Chondrocyte (in vitro differentiated cells): Measurements from ENCODE around the gene AP3B2. TPM values are rescaled to one million over a fixed set of nuclear protein-coding genes. Genes with fewer than 3 reads are reported as not detected.

ENCODE experiments used
- DNase-seq: peaks from one replicate; pipeline ENCODE4 v3.0.0; 2021; ENCODE audit warnings: mixed read lengths, low spot score
- H3K27ac Mint-ChIP-seq: one replicate; pipeline ENCODE4 v1.8.0; 2021; ENCODE audit warnings: mild to moderate bottlenecking, moderate library complexity, mixed read lengths; ENCODE audit not compliant: unreplicated experiment
- H3K27me3 Mint-ChIP-seq: 2 replicates; pipeline ENCODE4 v1.8.0; 2021; ENCODE audit warnings: low read depth, mixed read lengths
- H3K36me3 Mint-ChIP-seq: 2 replicates; pipeline ENCODE4 v1.8.0; 2021; ENCODE audit warnings: low read depth, mixed read lengths
- H3K4me1 Mint-ChIP-seq: 2 replicates; pipeline ENCODE4 v1.8.0; 2021; ENCODE audit warnings: low read depth, mild to moderate bottlenecking, mixed read lengths
- H3K4me3 Mint-ChIP-seq: one replicate; pipeline ENCODE4 v1.8.0; 2021; ENCODE audit warnings: mild to moderate bottlenecking, moderate library complexity, mixed read lengths; ENCODE audit not compliant: unreplicated experiment
- H3K9me3 Mint-ChIP-seq: 2 replicates; pipeline ENCODE4 v1.8.0; 2021; ENCODE audit warnings: low read depth, mixed read lengths
- CTCF ChIP-seq: fragments of 200-600 bp; sonication (generic); IDR thresholded peaks from 2 replicates; pipeline ENCODE4 v1.5.0; 2021; ENCODE audit warnings: antibody characterized with exemption, mild to moderate bottlenecking, moderate library complexity
- total RNA-seq: library from RNA; stranded (reverse); gene quantifications from 3 replicates; pipeline ENCODE4 v1.2.1, GENCODE V29; 2021

The AP3B2 gene
- total RNA-seq, 1 donor from 2014 or later, result 0.80 TPM

- no peak overlapping the region for H3K27ac Mint-ChIP-seq
- H3K4me3 Mint-ChIP-seq, result no peak overlapping the region
- H3K9me3 Mint-ChIP-seq, result no peaks in the 10 kb centered on the region
- TF ChIP-seq CTCF, result no peak
- H3K27me3 Mint-ChIP-seq, result peaks cover 29% of the 10 kb centered on the region
- H3K36me3 Mint-ChIP-seq, result no peaks in the 10 kb centered on the region
- no peak for DNase-seq
- no peaks in the 10 kb centered on the region for H3K4me1 Mint-ChIP-seq
These were observed 49.3 kb downstream of the AP3B2 start for GRCh38 chr15:82660378-82660777.

DNA sequence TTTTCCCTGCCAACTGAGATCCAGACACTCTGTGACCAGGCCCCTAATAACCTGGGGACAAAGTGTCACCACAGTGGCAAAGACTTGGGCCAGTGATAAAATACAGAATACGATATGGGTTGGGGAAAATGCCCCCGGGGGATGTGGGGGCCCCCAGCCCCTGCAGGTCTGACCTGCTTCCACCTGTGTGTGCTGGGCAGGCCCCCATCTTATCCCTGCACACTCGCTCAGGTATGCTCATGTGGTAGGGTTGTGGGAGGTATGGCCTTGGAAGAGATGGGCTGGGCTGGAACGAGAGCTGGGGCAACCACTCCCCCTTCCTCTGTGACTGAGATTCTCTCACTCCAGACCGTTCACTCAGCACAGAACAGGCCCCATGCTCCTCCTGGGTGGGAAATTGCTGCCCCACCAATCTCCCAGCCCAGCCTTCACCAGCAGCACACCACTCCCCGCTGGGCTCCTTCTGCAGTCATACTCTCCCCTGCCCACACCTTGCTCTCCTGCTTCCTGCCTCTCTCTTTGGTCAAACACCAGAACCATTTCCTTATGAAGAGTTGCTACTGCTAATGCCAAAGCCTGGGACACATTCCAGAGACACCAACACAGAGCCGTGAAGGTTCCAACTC, 52.9 kb downstream of the AP3B2 start:
- H3K27me3 Mint-ChIP-seq, result peaks cover 41% of the 10 kb centered on the region
- no peak for DNase-seq
- no peak overlapping the region for H3K4me3 Mint-ChIP-seq
- no peak overlapping the region for H3K27ac Mint-ChIP-seq
- H3K36me3 Mint-ChIP-seq, result no peaks in the 10 kb centered on the region
- no peak for TF ChIP-seq CTCF
- H3K9me3 Mint-ChIP-seq, result no peaks in the 10 kb centered on the region
- H3K4me1 Mint-ChIP-seq, result no peaks in the 10 kb centered on the region

DNA sequence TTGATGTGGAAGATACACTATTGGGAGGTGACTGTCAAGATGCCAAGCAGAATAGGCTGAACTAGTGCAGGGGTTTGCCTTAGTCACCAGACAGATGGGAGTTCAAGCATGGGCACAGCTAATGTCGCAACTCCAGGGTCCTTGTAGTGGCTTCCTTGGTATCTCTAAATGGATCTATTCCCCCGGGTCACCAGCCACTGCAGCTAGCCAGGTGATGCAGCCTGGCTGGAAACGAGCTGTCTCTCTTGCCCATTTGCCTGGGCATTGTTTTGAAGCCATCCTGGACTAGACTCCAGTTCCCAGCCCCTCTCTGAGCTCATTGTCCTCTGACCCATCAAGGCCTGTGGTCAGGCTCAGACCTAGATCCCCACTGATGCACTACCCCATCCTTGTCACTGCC, 54.1 kb downstream of the AP3B2 start:
- peaks cover 39% of the 10 kb centered on the region for H3K27me3 Mint-ChIP-seq
- DNase-seq, result no peak
- H3K36me3 Mint-ChIP-seq, result no peaks in the 10 kb centered on the region
- H3K4me3 Mint-ChIP-seq, result no peak overlapping the region
- H3K27ac Mint-ChIP-seq, result no peak overlapping the region
- no peaks in the 10 kb centered on the region for H3K4me1 Mint-ChIP-seq
- no peak for TF ChIP-seq CTCF
- no peaks in the 10 kb centered on the region for H3K9me3 Mint-ChIP-seq

GRCh38 chr15:82653483-82654168, 56.0 kb downstream of the AP3B2 start:
- Mint-ChIP-seq H3K4me3 (no peak overlapping the region), H3K27me3 (peaks cover 35% of the 10 kb centered on the region), H3K4me1 (no peaks in the 10 kb centered on the region), H3K27ac (no peak overlapping the region), H3K9me3 (no peaks in the 10 kb centered on the region), H3K36me3 (no peaks in the 10 kb centered on the region)
- TF ChIP-seq CTCF, result no peak
- DNase-seq, result no peak

DNA sequence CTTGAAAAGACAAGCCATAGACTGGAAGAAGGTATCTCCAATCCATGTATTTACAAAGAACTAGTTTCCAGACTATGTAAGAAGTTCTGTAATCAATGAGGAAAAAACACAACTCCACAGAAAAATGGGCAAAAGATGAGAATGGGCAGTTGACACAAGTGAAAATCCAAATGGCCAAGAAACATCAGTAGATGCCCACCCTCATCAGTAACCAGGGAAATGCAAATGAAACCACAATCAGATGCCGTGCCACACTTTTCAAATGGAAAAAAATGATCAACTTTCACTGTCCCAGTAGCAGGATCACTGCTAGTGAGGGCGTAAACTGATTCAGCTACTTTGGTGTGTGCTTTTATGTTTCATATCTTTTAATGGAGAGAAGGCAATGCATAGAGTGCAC, 58.0 kb downstream of the AP3B2 start:
- H3K9me3 Mint-ChIP-seq, result no peaks in the 10 kb centered on the region
- TF ChIP-seq CTCF, result no peak
- H3K27me3 Mint-ChIP-seq, result peaks cover 39% of the 10 kb centered on the region
- H3K4me3 Mint-ChIP-seq, result no peak overlapping the region
- H3K27ac Mint-ChIP-seq, result no peak overlapping the region
- DNase-seq, result no peak
- H3K36me3 Mint-ChIP-seq, result no peaks in the 10 kb centered on the region
- H3K4me1 Mint-ChIP-seq, result peaks cover 6% of the 10 kb centered on the region
